ENCODE data around the gene EEF2K. TPM values are rescaled to one million over a fixed set of nuclear protein-coding genes. Genes with fewer than 3 reads are reported as not detected.

The EEF2K gene
- total and polyA plus RNA-seq, 4 donors = 5.6 to 40.8 (median 17.4) TPM

- no peak for ATAC-seq (ENCODE audit: insufficient read depth, low FRiP score)
- Histone ChIP-seq H3K27me3 (ENCODE audit: control insufficient read depth in 3 of 3, insufficient read depth in 3 of 3, low read length in 2 of 3) (no peaks in the 10 kb centered on the region), H3K27ac (ENCODE audit: low read depth in 1 of 2, low read length in 1 of 2) (no peak overlapping the region), H3K9me3 (ENCODE audit: control insufficient read depth in 4 of 4, insufficient read depth in 3 of 4, low read length in 3 of 4) (peaks cover 0 to 2% (median 0%) of the 10 kb centered on the region in 4 donors), H3K9ac (ENCODE audit: insufficient read depth in 1 of 2, low read length in 2 of 2) (no peak overlapping the region), H3K4me3 (no peak overlapping the region), H3K36me3 (ENCODE audit: control insufficient read depth in 4 of 4, insufficient read depth in 4 of 4, low read length in 4 of 4) (peaks cover 2 to 60% (median 20%) of the 10 kb centered on the region in 4 donors), H3K4me1 (ENCODE audit: control insufficient read depth in 5 of 5, insufficient read depth in 5 of 5, low read length in 5 of 5) (peaks cover 0 to 3% (median 0%) of the 10 kb centered on the region in 5 donors)
- no peak for TF ChIP-seq CTCF (IDR thresholded peaks at IDR 0.05; ENCODE audit: control extremely low read depth, extremely low read depth)
- DNase-seq = no peak
- 84 to 93% methylated on average over 4 of the region's 4 CpGs for WGBS, 2 donors
Observed at GRCh38 chr16:22304411-22304810, 98.3 kb downstream of the EEF2K start.

- no peaks in the 10 kb centered on the region for H3K27me3 ChIP-seq (ENCODE audit: control insufficient read depth in 3 of 3, insufficient read depth in 3 of 3, low read length in 2 of 3)
- H3K36me3 ChIP-seq (ENCODE audit: control insufficient read depth in 4 of 4, insufficient read depth in 4 of 4, low read length in 4 of 4) = peaks cover 6 to 66% (median 23%) of the 10 kb centered on the region in 4 donors
- H3K27ac ChIP-seq (ENCODE audit: low read depth in 1 of 2, low read length in 1 of 2) = no peak overlapping the region
- WGBS, 2 donors = 91 to 93% methylated on average over 9 of the region's 9 CpGs
- H3K9ac ChIP-seq (ENCODE audit: insufficient read depth in 1 of 2, low read length in 2 of 2) = no peak overlapping the region
- H3K9me3 ChIP-seq (ENCODE audit: control insufficient read depth in 4 of 4, insufficient read depth in 3 of 4, low read length in 3 of 4) = peaks cover 0 to 2% (median 0%) of the 10 kb centered on the region in 4 donors
- no peak overlapping the region for H3K4me3 ChIP-seq
- DNase-seq (no peak), ATAC-seq (ENCODE audit: insufficient read depth, low FRiP score) (no peak)
- no peak for TF ChIP-seq CTCF (IDR thresholded peaks at IDR 0.05; ENCODE audit: control extremely low read depth, extremely low read depth)
- no peaks in the 10 kb centered on the region for H3K4me1 ChIP-seq (ENCODE audit: control insufficient read depth in 5 of 5, insufficient read depth in 5 of 5, low read length in 5 of 5)
Observed at GRCh38 chr16:22306788-22307187, 100.7 kb downstream of the EEF2K start.

GRCh38 chr16:22307838-22308237 lies 101.8 kb downstream of the EEF2K start:
- 94 to 98% methylated on average over 9 to 10 of the region's 10 CpGs for WGBS, 2 donors
- Histone ChIP-seq H3K4me3 (no peak overlapping the region), H3K4me1 (ENCODE audit: control insufficient read depth in 5 of 5, insufficient read depth in 5 of 5, low read length in 5 of 5) (no peaks in the 10 kb centered on the region), H3K27me3 (ENCODE audit: control insufficient read depth in 3 of 3, insufficient read depth in 3 of 3, low read length in 2 of 3) (no peaks in the 10 kb centered on the region), H3K9ac (ENCODE audit: insufficient read depth in 1 of 2, low read length in 2 of 2) (no peak overlapping the region), H3K36me3 (ENCODE audit: control insufficient read depth in 4 of 4, insufficient read depth in 4 of 4, low read length in 4 of 4) (peaks cover 6 to 62% (median 22%) of the 10 kb centered on the region in 4 donors), H3K27ac (ENCODE audit: low read depth in 1 of 2, low read length in 1 of 2) (no peak overlapping the region), H3K9me3 (ENCODE audit: control insufficient read depth in 4 of 4, insufficient read depth in 3 of 4, low read length in 3 of 4) (peaks cover 0 to 2% (median 0%) of the 10 kb centered on the region in 4 donors)
- ATAC-seq (ENCODE audit: insufficient read depth, low FRiP score) (no peak), DNase-seq (no peak)
- TF ChIP-seq CTCF (IDR thresholded peaks at IDR 0.05; ENCODE audit: control extremely low read depth, extremely low read depth) = no peak
